Midbrain (tissue), 1 donor: ENCODE data around the gene CATSPER3.

Source experiments
- DNase-seq: peaks from one replicate; lab custom pipeline; 2025; lab: John Stamatoyannopoulos, UW

Gene CATSPER3

GRCh38 chr5:135011355-135012032 is 43.8 kb downstream of the CATSPER3 start:
- no peak for DNase-seq

- no peak for DNase-seq
Observed at GRCh38 chr5:135012033-135012588, 44.4 kb downstream of the CATSPER3 start.

GRCh38 chr5:135012951-135013391 is 45.3 kb downstream of the CATSPER3 start:
- DNase-seq, result peak; percentile 25

GRCh38 chr5:135013445-135013844 is 45.7 kb downstream of the CATSPER3 start:
- DNase-seq, result no peak

GRCh38 chr5:135013947-135014570 is 46.4 kb downstream of the CATSPER3 start:
- DNase-seq, result no peak

- DNase-seq, result no peak
Observed at GRCh38 chr5:135015942-135016341, 48.2 kb downstream of the CATSPER3 start.

GRCh38 chr5:135016861-135017290 is 49.2 kb downstream of the CATSPER3 start:
- no peak for DNase-seq

GRCh38 chr5:135018457-135018856 is 50.8 kb downstream of the CATSPER3 start:
- no peak for DNase-seq

- DNase-seq, result no peak
Observed at GRCh38 chr5:135019314-135019713, 51.6 kb downstream of the CATSPER3 start.

- DNase-seq, result no peak
Observed at GRCh38 chr5:135020111-135020895, 52.6 kb downstream of the CATSPER3 start.

GRCh38 chr5:135024956-135025729 is 57.4 kb downstream of the CATSPER3 start:
- DNase-seq, result no peak

GRCh38 chr5:135025730-135026644 is 58.3 kb downstream of the CATSPER3 start:
- no peak for DNase-seq

- no peak for DNase-seq
Observed at GRCh38 chr5:135026645-135027265, 59.0 kb downstream of the CATSPER3 start.

GRCh38 chr5:135027266-135027696 is 59.6 kb downstream of the CATSPER3 start:
- DNase-seq, result no peak

GRCh38 chr5:135027697-135028615 is 60.2 kb downstream of the CATSPER3 start:
- no peak for DNase-seq

GRCh38 chr5:135028791-135029476 is 61.2 kb downstream of the CATSPER3 start:
- DNase-seq, result no peak

- no peak for DNase-seq
Observed at GRCh38 chr5:135029477-135030122, 61.9 kb downstream of the CATSPER3 start.
